ENCODE results near the gene PLA2G4B. TPM values are rescaled to one million over a fixed set of nuclear protein-coding genes. Genes with fewer than 3 reads are reported as not detected.

Gene PLA2G4B
- total and polyA plus RNA-seq, 2 of the 8 experiments (the other 6 are each of a cell fraction or from before 2014, with no cell fraction given) = 4.2 to 9.2 TPM

GRCh38 chr15:41869770-41870688, 31.4 kb downstream of the PLA2G4B start:
- POLR2A ChIA-PET (ENCODE audit: partially characterized antibody) = interaction anchor here (1.2 to 2.2 kb wide), 3 partner anchors 18 to 25 kb away, joined by 3 to 4 read pairs (median 3); no protein-coding TSS in a partner anchor
- H3K23ac ChIP-seq (ENCODE audit: insufficient read length) = no peak overlapping the region
- no peak for TF ChIP-seq PHF8 (conservative IDR thresholded peaks at IDR 0.05; ENCODE audit: low read depth, low read length)
- TF ChIP-seq BRCA1 (IDR thresholded peaks at IDR 0.05; ENCODE audit: low read depth, low read length) = no peak
- TF ChIP-seq ATF2 (IDR thresholded peaks at IDR 0.05; ENCODE audit: low read length) = no peak
- TF ChIP-seq TAF7 (optimal IDR thresholded peaks at IDR 0.05; ENCODE audit: borderline replicate concordance, low read depth, low read length) = no peak
- no peak for TF ChIP-seq MAFK (IDR thresholded peaks at IDR 0.05; ENCODE audit: low read depth, low read length)
- no peak for TF ChIP-seq NANOG (IDR thresholded peaks at IDR 0.05; ENCODE audit: insufficient read depth, low read depth, low read length, poor library complexity, severe bottlenecking)
- TF ChIP-seq SAP30 (IDR thresholded peaks at IDR 0.05; ENCODE audit: insufficient read depth, insufficient replicate concordance, low read length) = no peak
- no peak for TF ChIP-seq SP4 (IDR thresholded peaks at IDR 0.05; ENCODE audit: low read length)
- no peak for TF ChIP-seq CBX5 (IDR thresholded peaks at IDR 0.05; ENCODE audit: low read depth, low read length)

More at GRCh38 chr15:41869770-41870688, 31.4 kb downstream of the PLA2G4B start:
- Histone ChIP-seq H3K27me3 (replicated peaks in 1 of 4; ENCODE audit: control insufficient read depth in 3 of 4, extremely low read depth in 1 of 4, insufficient read depth in 3 of 4, low read length in 3 of 4) (no peaks in the 10 kb centered on the region), H2AK5ac (ENCODE audit: low read depth, low read length) (no peak overlapping the region), H3K36me3 (ENCODE audit: control insufficient read depth in 2 of 4, insufficient read depth in 4 of 4, low read length in 3 of 4) (no peaks in the 10 kb centered on the region), H4K8ac (ENCODE audit: extremely low read depth, insufficient read depth, low read length) (peak overlapping the region; percentile 59; the same call in 1 of the 2 replicates), H3K9me3 (ENCODE audit: insufficient read depth in 2 of 2, low read depth in 1 of 2, low read length in 1 of 2) (no peaks in the 10 kb centered on the region), H2BK15ac (ENCODE audit: low read length) (no peak overlapping the region), H3K23me2 (ENCODE audit: low read depth, low read length) (no peaks in the 10 kb centered on the region), H3K14ac (ENCODE audit: insufficient read length) (no peak overlapping the region), H2BK12ac (ENCODE audit: low read depth, low read length) (peak overlapping the region; percentile 39; the same call in 1 of the 2 replicates), H3K4me2 (ENCODE audit: insufficient read depth in 1 of 2, low read depth in 2 of 2, low read length in 2 of 2) (no peak overlapping the region), H3K79me1 (ENCODE audit: low read depth, low read length) (no peaks in the 10 kb centered on the region), H3K4ac (replicated peaks; ENCODE audit: insufficient read length, low read depth, low read length) (no peak overlapping the region), H3K79me2 (ENCODE audit: control insufficient read depth in 1 of 2, insufficient read depth in 2 of 2, low read length in 2 of 2) (no peaks in the 10 kb centered on the region), H2BK5ac (ENCODE audit: low read depth, low read length) (0 out of 2 replicates have a peak overlapping the region, but pooled peaks have one; percentile 52), H4K20me1 (replicated peaks in 1 of 2; ENCODE audit: control insufficient read depth in 1 of 2, insufficient read depth in 2 of 2, low read length in 2 of 2) (peaks cover 0 to 2% of the 10 kb centered on the region in 2 experiments), H2BK20ac (ENCODE audit: low read length) (0 out of 2 replicates have a peak overlapping the region, but pooled peaks have one; percentile 32), H2BK120ac (replicated peaks; ENCODE audit: low read depth, low read length) (no peak overlapping the region), H3K9ac (replicated peaks in 1 of 4; ENCODE audit: extremely low read depth in 1 of 4, low read depth in 3 of 4, low read length in 3 of 4) (no peak overlapping the region), H3K4me3 (ENCODE audit: extremely low read depth in 1 of 4, insufficient read depth in 2 of 4, low read depth in 3 of 4, low read length in 4 of 4) (no peak overlapping the region), H4K91ac (replicated peaks; ENCODE audit: insufficient read length, low read length) (no peak overlapping the region), H2AFZ (ENCODE audit: low read length) (no peak overlapping the region), H3K56ac (replicated peaks; ENCODE audit: insufficient read length, low read depth, low read length) (no peak overlapping the region), H3K4me1 (replicated peaks in 1 of 4; ENCODE audit: control insufficient read depth in 3 of 4, insufficient read depth in 4 of 4, low read length in 3 of 4) (peaks cover 0 to 3% (median under 1%) of the 10 kb centered on the region in 4 experiments; a peak in 3 of 7 replicates), H4K5ac (ENCODE audit: insufficient read length, low read depth, low read length) (no peak overlapping the region), H3K27ac (ENCODE audit: low read depth, low read length) (no peak overlapping the region), H3K18ac (ENCODE audit: extremely low read depth, low read length) (no peak overlapping the region)
- FAIRE-seq (no peak), DNase-seq (ENCODE audit: low read depth in 1 of 2, low spot score in 2 of 2) (no peak)
- CTCF ChIA-PET (ENCODE audit: partially characterized antibody) = interaction anchor here (0.6 to 2.7 kb wide), 16 partner anchors 8 to 132 kb away, joined by 3 to 9 read pairs (median 5); partner anchors contain the start of gene MAPKBP1
- 92% methylated on average over 42 of the region's 42 CpGs; no CpG with 5 or more reads in 1 of the 2 experiments for WGBS, 2 experiments (ENCODE audit: extremely low coverage in 1 of 2, insufficient coverage in 1 of 2, insufficient read length in 1 of 2, insufficient replicate concordance in 2 of 2, low coverage in 1 of 2, low lambda C conversion rate in 2 of 2, missing lambda C conversion rate in 1 of 2)
